Activated T-cell treated with anti-CD3 and anti-CD28 coated beads, Interleukin-2, amount 50 U/mL, for 4 hours (primary cell): ENCODE data around the gene LIPE. TPM values are rescaled to one million over a fixed set of nuclear protein-coding genes. Genes with fewer than 3 reads are reported as not detected.
"Not testable (repeated sequence)": the region's sequence is repeated elsewhere in the genome, so short reads cannot be mapped to it uniquely, and the experiment has no call there.

Experiments
- ATAC-seq, 2 donors: fragments of 200-7000 bp; cut with Tn5 transposase; one replicate each; pipeline ENCODE4 v1.10.0; 2021
- DNase-seq: peaks from one replicate; pipeline ENCODE4 v3.0.0-alpha.2; 2020
- H3K27me3 Mint-ChIP-seq: one replicate; pipeline ENCODE4 v1.8.0; 2021; ENCODE audit warnings: low read depth, mixed read lengths
- H3K36me3 Mint-ChIP-seq: one replicate; pipeline ENCODE4 v1.8.0; 2022; ENCODE audit warnings: mixed read lengths; ENCODE audit not compliant: insufficient read depth
- H3K4me1 Mint-ChIP-seq: one replicate; pipeline ENCODE4 v1.8.0; 2021; ENCODE audit warnings: low read depth, mixed read lengths
- H3K4me3 Mint-ChIP-seq: one replicate; pipeline ENCODE4 v1.8.0; 2021; ENCODE audit warnings: mild to moderate bottlenecking, moderate library complexity, mixed read lengths
- H3K9me3 Mint-ChIP-seq: one replicate; pipeline ENCODE4 v1.8.0; 2021; ENCODE audit warnings: mixed read lengths
- total RNA-seq, 3 donors: library from RNA; stranded (reverse); gene quantifications; one replicate each; pipeline ENCODE4 v1.2.1, GENCODE V29; 2021

The LIPE gene
- total RNA-seq, 3 donors from 2014 or later: 23.0 to 29.1 (median 28.0) TPM

DNA sequence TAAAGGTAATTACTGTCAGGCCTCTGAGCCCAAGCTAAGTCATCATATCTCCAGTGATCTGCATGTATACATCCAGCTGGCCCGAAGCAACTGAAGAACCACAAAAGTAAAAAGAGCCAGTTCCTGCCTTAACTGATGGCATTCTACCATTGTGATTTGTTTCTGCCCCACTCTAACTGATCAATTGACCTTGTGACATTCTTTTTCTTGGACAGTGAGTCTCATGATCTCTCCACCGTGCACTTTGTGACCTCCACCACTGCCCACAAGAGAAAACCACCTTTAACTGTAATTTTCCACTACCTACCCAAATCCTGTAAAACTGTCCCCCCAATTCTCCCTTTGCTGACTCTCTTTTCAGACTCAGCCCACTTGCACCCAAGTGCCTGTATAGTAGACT lies 32.7 kb upstream of the LIPE start:
- H3K36me3 Mint-ChIP-seq: no peaks in the 10 kb centered on the region
- no peaks in the 10 kb centered on the region for H3K9me3 Mint-ChIP-seq
- no peak for ATAC-seq
- no peaks in the 10 kb centered on the region for H3K27me3 Mint-ChIP-seq
- H3K4me3 Mint-ChIP-seq: no peak overlapping the region
- peaks cover 2% of the 10 kb centered on the region for H3K4me1 Mint-ChIP-seq
- no peak for DNase-seq

DNA sequence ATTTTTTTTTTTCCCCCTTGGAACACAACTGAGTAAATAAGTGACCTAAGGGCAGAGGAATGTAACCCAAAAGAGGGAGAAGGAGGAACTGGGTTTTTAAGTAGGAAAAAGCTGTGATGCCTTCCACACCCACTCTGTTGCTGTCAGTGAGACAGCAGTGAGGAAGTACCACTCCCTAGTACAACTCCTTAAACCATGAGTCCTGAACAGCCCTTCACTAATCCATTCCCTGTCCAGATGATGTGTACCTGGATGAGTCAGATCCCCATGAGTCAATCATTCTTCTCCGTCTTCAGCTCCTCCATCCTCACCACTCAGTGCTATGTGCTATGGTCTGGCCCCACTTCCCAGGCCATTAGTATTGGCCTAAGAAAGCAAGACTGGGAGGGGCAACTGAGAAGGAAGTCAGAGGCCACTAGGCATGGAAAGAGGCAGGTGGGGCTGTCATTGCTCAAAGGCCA lies 28.5 kb upstream of the LIPE start:
- ATAC-seq: no peak
- no peaks in the 10 kb centered on the region for H3K36me3 Mint-ChIP-seq
- no peak for DNase-seq
- H3K9me3 Mint-ChIP-seq: no peaks in the 10 kb centered on the region
- H3K4me1 Mint-ChIP-seq: peaks cover 4% of the 10 kb centered on the region
- no peak overlapping the region for H3K4me3 Mint-ChIP-seq
- H3K27me3 Mint-ChIP-seq: no peaks in the 10 kb centered on the region

- DNase-seq: no peak
- Mint-ChIP-seq H3K4me1 (peaks cover 4% of the 10 kb centered on the region), H3K4me3 (no peak overlapping the region)
Measured at GRCh38 chr19:42455086-42455485, 27.9 kb upstream of the LIPE start.

GRCh38 chr19:42452590-42452989 lies 25.4 kb upstream of the LIPE start:
- DNase-seq: no peak
- Mint-ChIP-seq H3K9me3 (no peaks in the 10 kb centered on the region), H3K4me1 (peaks cover 4% of the 10 kb centered on the region), H3K4me3 (no peak overlapping the region), H3K27me3 (no peaks in the 10 kb centered on the region), H3K36me3 (no peaks in the 10 kb centered on the region)
- no peak for ATAC-seq

More at GRCh38 chr19:42455086-42455485, 27.9 kb upstream of the LIPE start:
- Mint-ChIP-seq H3K27me3 (no peaks in the 10 kb centered on the region), H3K36me3 (no peaks in the 10 kb centered on the region), H3K9me3 (no peaks in the 10 kb centered on the region)
- no peak for ATAC-seq

DNA sequence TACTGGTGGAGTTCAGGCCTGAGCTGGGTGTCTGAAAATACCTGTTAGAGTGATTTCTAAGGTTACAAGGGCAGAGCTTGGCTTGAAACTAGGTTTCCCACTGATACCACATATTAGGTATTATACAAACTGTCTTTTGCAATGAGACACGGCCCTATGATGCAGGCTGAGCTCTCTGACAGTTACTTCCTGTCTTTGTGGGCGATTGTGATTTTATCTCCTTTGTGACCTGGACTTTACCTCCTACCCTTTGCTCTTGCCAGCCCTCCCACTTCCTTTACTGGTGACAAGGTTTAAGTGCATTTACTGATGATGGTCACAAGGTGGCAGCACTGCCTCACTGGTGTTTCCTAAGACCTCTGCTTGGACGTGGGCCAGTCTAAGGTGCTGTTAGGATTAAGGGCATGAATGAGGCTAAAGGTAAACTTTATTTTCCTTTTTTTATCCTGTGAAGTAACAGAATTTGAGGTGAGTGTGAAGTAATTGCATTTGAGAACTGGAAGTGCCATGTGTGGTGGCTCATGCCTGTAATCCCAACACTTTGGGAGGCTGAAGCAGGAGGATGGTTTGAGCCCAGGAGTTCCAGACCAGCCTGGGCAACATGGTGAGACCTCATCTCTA lies 23.2 kb upstream of the LIPE start:
- Mint-ChIP-seq H3K36me3 (no peaks in the 10 kb centered on the region), H3K27me3 (no peaks in the 10 kb centered on the region), H3K4me1 (peaks cover 2% of the 10 kb centered on the region), H3K4me3 (no peak overlapping the region), H3K9me3 (no peaks in the 10 kb centered on the region)
- DNase-seq (peak; percentile 70), ATAC-seq (peak; percentile 99)

DNA sequence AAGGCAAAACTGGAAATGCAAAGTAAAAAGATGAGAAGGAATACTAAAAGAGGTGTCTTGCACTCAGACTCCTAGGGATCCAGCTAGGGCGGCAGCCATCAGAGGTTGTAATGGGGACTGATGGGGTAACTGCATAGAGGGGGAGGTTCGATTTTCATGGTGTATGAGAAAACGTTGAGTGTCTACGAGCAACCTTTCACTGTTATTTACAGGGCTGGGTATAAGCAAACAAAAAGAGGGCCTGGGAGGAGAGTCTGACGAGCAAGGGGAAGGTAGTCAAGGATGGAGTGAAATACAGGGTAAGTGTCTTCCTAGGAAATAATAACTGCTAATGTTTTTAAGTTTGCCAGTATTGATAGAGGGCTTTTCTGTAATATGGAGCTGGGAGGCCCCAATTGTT lies 21.1 kb upstream of the LIPE start:
- not testable (repeated sequence) for DNase-seq, H3K27me3 Mint-ChIP-seq, H3K9me3 Mint-ChIP-seq, H3K4me1 Mint-ChIP-seq, H3K4me3 Mint-ChIP-seq, H3K36me3 Mint-ChIP-seq, ATAC-seq

GRCh38 chr19:42445948-42446347 lies 18.8 kb upstream of the LIPE start:
- ATAC-seq (no peak), DNase-seq (no peak)
- Mint-ChIP-seq H3K4me1 (peaks cover 12% of the 10 kb centered on the region), H3K27me3 (no peaks in the 10 kb centered on the region), H3K9me3 (no peaks in the 10 kb centered on the region), H3K36me3 (no peaks in the 10 kb centered on the region), H3K4me3 (no peak overlapping the region)

- Mint-ChIP-seq H3K9me3 (no peaks in the 10 kb centered on the region), H3K36me3 (no peaks in the 10 kb centered on the region), H3K27me3 (no peaks in the 10 kb centered on the region), H3K4me3 (no peak overlapping the region), H3K4me1 (peaks cover 22% of the 10 kb centered on the region)
- ATAC-seq: no peak
- DNase-seq: no peak
Measured at GRCh38 chr19:42443944-42444398, 16.8 kb upstream of the LIPE start.

DNA sequence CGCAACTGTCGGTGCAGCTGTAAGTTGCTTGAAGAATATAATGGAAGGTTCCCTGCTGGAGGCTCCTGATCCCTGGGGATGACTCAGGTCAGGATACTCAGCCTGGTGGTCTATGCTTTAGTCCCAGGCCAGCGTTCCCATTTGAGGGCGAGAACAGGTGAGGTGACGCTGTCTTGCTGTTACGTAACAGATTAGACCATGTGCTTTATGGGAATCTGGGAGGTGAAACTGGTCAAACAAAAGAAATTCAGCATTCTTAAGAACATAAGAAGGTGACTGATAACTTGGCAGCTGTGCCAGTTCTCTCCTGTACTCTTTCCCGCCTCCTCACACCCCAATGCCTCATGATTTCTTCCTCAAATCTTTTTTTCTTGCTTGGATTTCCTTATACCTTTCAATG lies 15.6 kb upstream of the LIPE start, which contains the start of gene CXCL17:
TSS of gene CXCL17 (minus strand) at position 114 of the 400 bp plus-strand sequence. CDS start 114 bp downstream, outside the sequence.
- Mint-ChIP-seq H3K36me3 (no peaks in the 10 kb centered on the region), H3K9me3 (no peaks in the 10 kb centered on the region), H3K27me3 (no peaks in the 10 kb centered on the region), H3K4me3 (no peak within 1 kb of the TSS), H3K4me1 (peaks cover 27% of the 10 kb centered on the region)
- ATAC-seq: no peak
- DNase-seq: no peak

DNA sequence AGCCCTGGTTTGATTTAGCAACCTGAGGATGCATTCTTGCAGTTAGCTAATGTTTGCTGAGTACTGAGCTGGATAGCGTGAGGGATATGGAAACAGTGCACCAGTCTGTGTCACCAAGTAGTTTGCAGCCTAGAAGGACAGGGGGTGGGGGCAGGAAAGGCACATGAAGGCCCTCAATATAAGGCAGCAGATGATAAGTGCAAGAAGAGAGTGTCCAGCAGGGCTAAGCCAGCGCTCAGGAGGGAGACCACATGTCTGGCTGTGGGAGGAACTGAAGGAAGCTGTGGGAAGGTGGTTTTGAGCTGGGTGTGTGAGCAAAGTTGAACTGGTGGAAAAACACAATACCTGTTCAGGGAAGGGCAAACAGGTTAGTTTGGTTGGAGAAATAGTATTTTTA lies 13.9 kb upstream of the LIPE start:
- ATAC-seq (peak; percentile 15 to 34), DNase-seq (no peak)
- H3K9me3 Mint-ChIP-seq: no peaks in the 10 kb centered on the region
- peak overlapping the region; percentile 17 for H3K4me3 Mint-ChIP-seq
- no peaks in the 10 kb centered on the region for H3K36me3 Mint-ChIP-seq
- peaks cover 27% of the 10 kb centered on the region for H3K4me1 Mint-ChIP-seq
- no peaks in the 10 kb centered on the region for H3K27me3 Mint-ChIP-seq

GRCh38 chr19:42440357-42441048 lies 13.3 kb upstream of the LIPE start:
- peaks cover 27% of the 10 kb centered on the region for H3K4me1 Mint-ChIP-seq
- no peaks in the 10 kb centered on the region for H3K36me3 Mint-ChIP-seq
- ATAC-seq (peak; percentile 68 to 74), DNase-seq (peak; percentile 80)
- H3K27me3 Mint-ChIP-seq: no peaks in the 10 kb centered on the region
- H3K9me3 Mint-ChIP-seq: no peaks in the 10 kb centered on the region
- H3K4me3 Mint-ChIP-seq: peak overlapping the region; percentile 17

DNA sequence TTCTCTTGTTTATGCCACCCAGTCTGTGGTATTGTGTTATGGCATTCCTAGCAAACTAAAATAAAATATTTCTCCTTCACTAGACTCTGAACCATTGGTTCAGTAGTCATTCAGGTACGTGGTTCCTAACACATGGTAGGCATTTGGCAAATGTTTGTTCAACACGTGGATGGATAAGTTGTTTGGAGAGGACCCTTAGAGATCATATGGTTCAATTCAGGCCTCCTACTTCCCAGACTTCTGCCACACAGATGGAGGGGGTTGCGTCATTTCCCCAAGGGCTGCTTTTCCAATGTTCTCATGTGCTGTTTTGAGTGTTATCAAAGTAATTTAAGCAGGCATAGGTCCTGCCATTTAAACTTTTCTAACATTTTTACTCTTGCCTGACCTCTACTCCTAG lies 8.8 kb upstream of the LIPE start:
- no peak for DNase-seq
- no peaks in the 10 kb centered on the region for H3K27me3 Mint-ChIP-seq
- H3K36me3 Mint-ChIP-seq: no peaks in the 10 kb centered on the region
- H3K4me1 Mint-ChIP-seq: peaks cover 16% of the 10 kb centered on the region
- H3K9me3 Mint-ChIP-seq: no peaks in the 10 kb centered on the region
- ATAC-seq: no peak
- no peak overlapping the region for H3K4me3 Mint-ChIP-seq

- ATAC-seq (no peak), DNase-seq (no peak)
- H3K27me3 Mint-ChIP-seq: no peaks in the 10 kb centered on the region
- peaks cover 9% of the 10 kb centered on the region for H3K4me1 Mint-ChIP-seq
- H3K9me3 Mint-ChIP-seq: no peaks in the 10 kb centered on the region
- no peaks in the 10 kb centered on the region for H3K36me3 Mint-ChIP-seq
- H3K4me3 Mint-ChIP-seq: no peak overlapping the region
Measured at GRCh38 chr19:42435316-42435715, 8.1 kb upstream of the LIPE start.

GRCh38 chr19:42433503-42434260 lies 6.5 kb upstream of the LIPE start:
- peaks cover 4% of the 10 kb centered on the region for H3K4me1 Mint-ChIP-seq
- ATAC-seq (peak; percentile 61 to 76), DNase-seq (peak; percentile 65)
- no peak overlapping the region for H3K4me3 Mint-ChIP-seq
- H3K36me3 Mint-ChIP-seq: no peaks in the 10 kb centered on the region
- no peaks in the 10 kb centered on the region for H3K9me3 Mint-ChIP-seq
- no peaks in the 10 kb centered on the region for H3K27me3 Mint-ChIP-seq
